ENCODE measurements around the gene CCR4.
"Not testable (repeated sequence)": the region's sequence is repeated elsewhere in the genome, so short reads cannot be mapped to it uniquely, and the experiment has no call there.

The CCR4 gene

DNA sequence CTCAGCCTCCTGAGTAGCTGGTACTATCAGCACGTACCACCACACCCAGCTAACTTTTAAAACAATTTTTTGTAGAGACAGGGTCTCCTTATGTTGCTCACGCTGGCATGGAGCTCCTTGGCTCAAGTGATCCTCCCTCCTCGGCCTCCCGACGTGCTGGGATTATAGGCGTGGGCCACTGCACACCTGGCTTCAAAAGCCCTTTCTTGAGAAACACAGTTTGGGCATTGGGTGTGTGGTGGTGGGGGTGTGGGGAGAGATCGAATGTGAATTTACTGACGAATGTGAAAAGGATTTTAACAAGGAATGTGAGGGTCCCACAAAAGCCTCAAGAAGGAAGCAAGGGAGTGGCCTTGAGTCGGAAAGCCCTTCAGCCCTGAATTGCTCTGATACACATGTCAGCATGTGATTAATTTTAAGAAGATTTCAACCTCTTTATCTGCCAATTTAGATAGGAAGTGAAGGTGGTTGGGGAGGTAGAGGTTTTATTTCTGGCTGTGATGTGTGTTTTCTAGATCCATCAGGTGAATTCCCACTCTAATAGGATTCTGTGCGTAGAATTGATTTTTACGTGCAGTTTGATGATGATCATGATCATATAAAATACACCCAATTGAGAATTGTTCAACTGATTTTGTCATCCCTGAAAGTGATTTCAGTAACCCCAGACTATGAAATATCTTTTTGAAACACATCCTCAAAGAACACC, 1.1 kb downstream of the CCR4 start:
- Histone ChIP-seq H3K36me3 (ENCODE audit: insufficient read depth, low read length) (no peaks in the 10 kb centered on the region), H3K4me1 (ENCODE audit: insufficient read depth, low read length) (no peaks in the 10 kb centered on the region), H3K27ac (ENCODE audit: low read depth, low read length) (no peak overlapping the region), H3K4me3 (ENCODE audit: low read length) (no peak overlapping the region), H3K9me3 (ENCODE audit: insufficient read depth, low read depth, low read length) (no peaks in the 10 kb centered on the region), H3K27me3 (ENCODE audit: insufficient read depth, low read length) (no peaks in the 10 kb centered on the region), H3K9ac (ENCODE audit: low read depth, low read length) (no peak overlapping the region)
- 88% methylated on average over 11 of the region's 11 CpGs for WGBS

DNA sequence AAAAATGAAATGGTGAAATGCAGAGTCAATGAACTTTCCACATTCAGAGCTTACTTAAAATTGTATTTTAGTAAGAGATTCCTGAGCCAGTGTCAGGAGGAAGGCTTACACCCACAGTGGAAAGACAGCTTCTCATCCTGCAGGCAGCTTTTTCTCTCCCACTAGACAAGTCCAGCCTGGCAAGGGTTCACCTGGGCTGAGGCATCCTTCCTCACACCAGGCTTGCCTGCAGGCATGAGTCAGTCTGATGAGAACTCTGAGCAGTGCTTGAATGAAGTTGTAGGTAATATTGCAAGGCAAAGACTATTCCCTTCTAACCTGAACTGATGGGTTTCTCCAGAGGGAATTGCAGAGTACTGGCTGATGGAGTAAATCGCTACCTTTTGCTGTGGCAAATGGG, 3.1 kb downstream of the CCR4 start:
- 93% methylated on average over 1 of the region's 1 CpG for WGBS
- Histone ChIP-seq H3K9ac (ENCODE audit: low read depth, low read length) (no peak overlapping the region), H3K4me3 (ENCODE audit: low read length) (no peak overlapping the region), H3K36me3 (ENCODE audit: insufficient read depth, low read length) (no peaks in the 10 kb centered on the region), H3K4me1 (ENCODE audit: insufficient read depth, low read length) (no peaks in the 10 kb centered on the region), H3K27ac (ENCODE audit: low read depth, low read length) (no peak overlapping the region), H3K27me3 (ENCODE audit: insufficient read depth, low read length) (no peaks in the 10 kb centered on the region), H3K9me3 (ENCODE audit: insufficient read depth, low read depth, low read length) (no peaks in the 10 kb centered on the region)

DNA sequence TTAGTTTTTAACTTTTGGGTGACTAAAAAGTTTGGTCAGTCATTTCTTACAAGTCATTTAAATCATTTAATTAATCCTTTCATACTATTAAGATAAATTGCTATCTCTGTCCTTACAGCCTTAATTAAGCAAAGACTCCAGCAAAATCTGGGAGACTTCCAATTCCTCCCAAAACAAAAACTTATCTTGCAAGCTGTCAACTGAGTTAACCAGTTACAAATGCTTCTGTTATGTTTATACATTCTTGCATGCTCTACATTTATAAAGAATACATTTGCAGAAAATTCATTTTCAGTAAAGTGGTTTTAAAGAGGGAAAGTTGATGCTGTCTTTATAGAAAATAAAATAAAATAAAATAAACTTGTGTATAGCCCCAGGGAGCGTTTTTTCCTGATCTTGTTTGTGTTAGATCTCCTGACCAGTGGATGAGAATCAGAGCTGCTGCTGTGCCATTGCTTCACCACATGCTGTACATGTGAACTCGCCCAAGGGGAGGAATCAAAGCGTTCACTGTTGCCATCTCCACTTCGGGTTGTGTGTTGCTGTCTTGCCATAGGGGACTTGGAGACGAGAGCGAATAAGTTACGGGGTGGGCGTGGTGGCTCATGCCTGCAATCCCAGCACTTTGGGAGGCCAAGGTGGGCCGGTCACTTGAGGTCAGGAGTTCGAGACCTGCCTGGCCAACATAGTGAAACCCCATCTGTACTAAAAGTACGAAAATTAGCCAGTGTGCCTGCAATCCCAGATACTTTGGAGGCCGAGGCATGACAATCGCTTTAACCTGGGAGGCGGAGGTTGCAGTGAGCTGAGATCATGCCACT, 5.5 kb downstream of the CCR4 start:
- Histone ChIP-seq H3K9me3 (ENCODE audit: insufficient read depth, low read depth, low read length) (no peaks in the 10 kb centered on the region), H3K4me1 (ENCODE audit: insufficient read depth, low read length) (no peaks in the 10 kb centered on the region)

GRCh38 chr3:32958509-32958908, 7.1 kb downstream of the CCR4 start:
- Histone ChIP-seq H3K9me3 (ENCODE audit: insufficient read depth, low read depth, low read length) (no peaks in the 10 kb centered on the region), H3K4me1 (ENCODE audit: insufficient read depth, low read length) (no peaks in the 10 kb centered on the region), H3K27me3 (ENCODE audit: insufficient read depth, low read length) (no peaks in the 10 kb centered on the region), H3K9ac (ENCODE audit: low read depth, low read length) (no peak overlapping the region), H3K36me3 (ENCODE audit: insufficient read depth, low read length) (no peaks in the 10 kb centered on the region), H3K4me3 (ENCODE audit: low read length) (no peak overlapping the region), H3K27ac (ENCODE audit: low read depth, low read length) (no peak overlapping the region)
- WGBS, result 90% methylated on average over 4 of the region's 5 CpGs

More for the DNA sequence above, 5.5 kb downstream of the CCR4 start:
- H3K9ac ChIP-seq (ENCODE audit: low read depth, low read length), result no peak overlapping the region
- no peaks in the 10 kb centered on the region for H3K27me3 ChIP-seq (ENCODE audit: insufficient read depth, low read length)
- H3K27ac ChIP-seq (ENCODE audit: low read depth, low read length), result no peak overlapping the region
- 93% methylated on average over 14 of the region's 14 CpGs for WGBS
- no peaks in the 10 kb centered on the region for H3K36me3 ChIP-seq (ENCODE audit: insufficient read depth, low read length)
- H3K4me3 ChIP-seq (ENCODE audit: low read length), result no peak overlapping the region

GRCh38 chr3:32959371-32959770, 7.9 kb downstream of the CCR4 start:
- Histone ChIP-seq H3K4me3 (ENCODE audit: low read length) (no peak overlapping the region), H3K9me3 (ENCODE audit: insufficient read depth, low read depth, low read length) (no peaks in the 10 kb centered on the region), H3K36me3 (ENCODE audit: insufficient read depth, low read length) (no peaks in the 10 kb centered on the region), H3K4me1 (ENCODE audit: insufficient read depth, low read length) (no peaks in the 10 kb centered on the region), H3K27me3 (ENCODE audit: insufficient read depth, low read length) (no peaks in the 10 kb centered on the region), H3K27ac (ENCODE audit: low read depth, low read length) (no peak overlapping the region), H3K9ac (ENCODE audit: low read depth, low read length) (no peak overlapping the region)
- 37% methylated on average over 3 of the region's 3 CpGs for WGBS

GRCh38 chr3:32960404-32961170, 9.1 kb downstream of the CCR4 start:
- H3K27ac ChIP-seq (ENCODE audit: low read depth, low read length), result no peak overlapping the region
- no peak overlapping the region for H3K4me3 ChIP-seq (ENCODE audit: low read length)
- WGBS, result 91% methylated on average over 4 of the region's 4 CpGs
- no peak overlapping the region for H3K9ac ChIP-seq (ENCODE audit: low read depth, low read length)
- H3K9me3 ChIP-seq (ENCODE audit: insufficient read depth, low read depth, low read length), result peaks cover 6% of the 10 kb centered on the region
- no peaks in the 10 kb centered on the region for H3K4me1 ChIP-seq (ENCODE audit: insufficient read depth, low read length)
- no peaks in the 10 kb centered on the region for H3K27me3 ChIP-seq (ENCODE audit: insufficient read depth, low read length)
- no peaks in the 10 kb centered on the region for H3K36me3 ChIP-seq (ENCODE audit: insufficient read depth, low read length)

DNA sequence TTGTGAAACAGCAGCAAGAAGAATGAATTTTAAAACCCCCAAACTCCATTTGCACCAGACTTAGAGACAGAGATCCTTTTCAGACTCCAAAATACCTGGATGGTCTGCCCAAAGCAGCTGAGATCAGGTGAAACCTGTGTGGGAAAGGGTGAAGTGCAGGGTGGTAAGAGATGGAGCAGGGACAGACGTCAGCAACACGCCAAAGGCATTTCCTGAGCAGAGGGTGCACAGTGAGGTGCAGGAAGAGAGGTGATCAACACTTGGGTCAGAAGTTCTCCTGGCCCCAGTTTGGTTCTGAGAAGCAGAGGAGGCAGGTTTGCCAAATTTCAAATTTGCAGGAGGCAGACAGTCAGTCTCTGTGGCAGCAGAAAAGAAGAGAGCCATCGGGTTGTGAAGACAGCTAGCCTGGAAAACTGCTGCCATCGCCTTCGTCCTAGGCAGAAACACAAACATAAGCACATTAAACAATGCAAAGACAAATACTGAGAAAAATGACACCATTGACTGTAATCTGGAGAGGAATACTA, 9.8 kb downstream of the CCR4 start:
- H3K27ac ChIP-seq (ENCODE audit: low read depth, low read length), result no peak overlapping the region
- H3K4me3 ChIP-seq (ENCODE audit: low read length), result no peak overlapping the region
- H3K36me3 ChIP-seq (ENCODE audit: insufficient read depth, low read length), result no peaks in the 10 kb centered on the region
- H3K27me3 ChIP-seq (ENCODE audit: insufficient read depth, low read length), result no peaks in the 10 kb centered on the region
- H3K9ac ChIP-seq (ENCODE audit: low read depth, low read length), result no peak overlapping the region
- H3K4me1 ChIP-seq (ENCODE audit: insufficient read depth, low read length), result no peaks in the 10 kb centered on the region
- WGBS, result 92% methylated on average over 5 of the region's 5 CpGs
- peaks cover 12% of the 10 kb centered on the region for H3K9me3 ChIP-seq (ENCODE audit: insufficient read depth, low read depth, low read length)

- 91% methylated on average over 3 of the region's 3 CpGs for WGBS
- no peaks in the 10 kb centered on the region for H3K4me1 ChIP-seq (ENCODE audit: insufficient read depth, low read length)
- H3K27me3 ChIP-seq (ENCODE audit: insufficient read depth, low read length), result no peaks in the 10 kb centered on the region
- H3K9me3 ChIP-seq (ENCODE audit: insufficient read depth, low read depth, low read length), result peaks cover 19% of the 10 kb centered on the region
- H3K4me3 ChIP-seq (ENCODE audit: low read length), result no peak overlapping the region
- H3K36me3 ChIP-seq (ENCODE audit: insufficient read depth, low read length), result no peaks in the 10 kb centered on the region
- H3K9ac ChIP-seq (ENCODE audit: low read depth, low read length), result no peak overlapping the region
- no peak overlapping the region for H3K27ac ChIP-seq (ENCODE audit: low read depth, low read length)
Observed at GRCh38 chr3:32963871-32964270, 12.4 kb downstream of the CCR4 start.

GRCh38 chr3:32964781-32965180, 13.3 kb downstream of the CCR4 start:
- H3K36me3 ChIP-seq (ENCODE audit: insufficient read depth, low read length); H3K27ac ChIP-seq (ENCODE audit: low read depth, low read length); H3K4me3 ChIP-seq (ENCODE audit: low read length); H3K27me3 ChIP-seq (ENCODE audit: insufficient read depth, low read length); H3K9ac ChIP-seq (ENCODE audit: low read depth, low read length); H3K4me1 ChIP-seq (ENCODE audit: insufficient read depth, low read length): not testable (repeated sequence)
- WGBS, result 72% methylated on average over 2 of the region's 2 CpGs
- peaks cover 19% of the 10 kb centered on the region for H3K9me3 ChIP-seq (ENCODE audit: insufficient read depth, low read depth, low read length)

DNA sequence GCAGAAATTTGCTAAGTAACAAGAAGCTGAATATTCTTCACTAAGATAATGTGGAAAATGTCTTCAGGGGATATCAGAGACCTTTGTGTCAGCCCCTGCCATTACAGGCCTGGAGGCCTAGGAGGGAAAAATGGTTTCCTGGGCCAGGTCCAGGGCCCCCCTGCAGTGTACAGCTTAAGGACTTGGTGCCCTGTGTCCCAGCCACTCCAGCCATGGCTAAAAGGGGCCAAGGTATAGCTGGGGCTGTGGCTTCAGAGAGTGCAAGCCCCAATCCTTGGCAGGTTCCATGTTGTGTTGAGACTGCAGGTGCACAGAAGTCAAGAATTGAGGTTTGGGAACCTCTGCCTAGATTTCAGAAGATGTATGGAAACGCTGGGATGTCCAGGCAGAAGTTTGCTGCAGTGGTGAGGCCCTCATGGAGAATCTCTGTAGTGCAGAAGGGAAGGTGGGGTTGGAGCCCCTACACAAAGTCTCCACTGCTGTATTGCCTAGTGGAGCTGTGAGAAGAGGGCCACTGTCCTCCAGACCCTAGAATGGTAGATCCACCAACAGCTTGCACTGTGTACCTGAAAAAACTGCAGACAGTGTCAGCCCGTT, 14.3 kb downstream of the CCR4 start:
- H3K27ac ChIP-seq (ENCODE audit: low read depth, low read length); H3K4me3 ChIP-seq (ENCODE audit: low read length); H3K4me1 ChIP-seq (ENCODE audit: insufficient read depth, low read length); H3K9ac ChIP-seq (ENCODE audit: low read depth, low read length); H3K27me3 ChIP-seq (ENCODE audit: insufficient read depth, low read length); H3K36me3 ChIP-seq (ENCODE audit: insufficient read depth, low read length): not testable (repeated sequence)
- H3K9me3 ChIP-seq (ENCODE audit: insufficient read depth, low read depth, low read length), result peaks cover 19% of the 10 kb centered on the region
- 84% methylated on average over 2 of the region's 2 CpGs for WGBS

DNA sequence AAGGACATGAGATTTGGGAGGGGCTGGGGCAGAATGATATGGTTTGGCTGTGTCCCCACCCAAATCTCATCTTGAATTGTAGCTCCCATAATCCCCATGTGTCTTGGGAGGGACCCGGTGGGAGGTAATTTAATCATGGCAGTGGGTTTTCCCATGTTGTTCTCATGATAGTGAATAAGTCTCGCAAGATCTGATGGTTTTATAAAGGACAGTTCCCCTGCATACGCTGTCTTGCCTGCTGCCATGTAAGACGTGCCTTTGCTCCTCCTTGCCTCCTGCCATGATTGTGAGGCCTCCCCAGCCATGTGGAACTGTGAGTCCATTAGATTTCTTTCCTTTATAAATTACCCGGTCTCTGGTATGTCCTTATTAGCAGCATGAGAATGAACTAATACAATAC, 15.2 kb downstream of the CCR4 start:
- not testable (repeated sequence) for H3K36me3 ChIP-seq (ENCODE audit: insufficient read depth, low read length); H3K4me1 ChIP-seq (ENCODE audit: insufficient read depth, low read length); H3K4me3 ChIP-seq (ENCODE audit: low read length); H3K9ac ChIP-seq (ENCODE audit: low read depth, low read length); H3K27ac ChIP-seq (ENCODE audit: low read depth, low read length); H3K27me3 ChIP-seq (ENCODE audit: insufficient read depth, low read length)
- WGBS, result 77% methylated on average over 4 of the region's 5 CpGs
- peaks cover 19% of the 10 kb centered on the region for H3K9me3 ChIP-seq (ENCODE audit: insufficient read depth, low read depth, low read length)
